Mesenchymal stem cell (in vitro differentiated cells and primary cell): Measurements from ENCODE around the gene ACSM4.
"Not testable (repeated sequence)": the region's sequence is repeated elsewhere in the genome, so short reads cannot be mapped to it uniquely, and the experiment has no call there.

Source experiments
- DNase-seq: peaks from one replicate; pipeline ENCODE4 v3.0.0-alpha.2; 2013
- H2AFZ ChIP-seq: one replicate; pipeline ENCODE4 v1.6.1; 2013; ENCODE audit warnings: low read depth, mild to moderate bottlenecking, control low read depth, inconsistent platforms, low read length, moderate library complexity
- H2AK5ac ChIP-seq: 2 replicates; pipeline ENCODE4 v1.6.1; 2013; ENCODE audit warnings: low read length, moderate library complexity, mild to moderate bottlenecking, inconsistent platforms; ENCODE audit not compliant: severe bottlenecking
- H2BK120ac ChIP-seq: one replicate; pipeline ENCODE4 v1.6.1; 2013; ENCODE audit warnings: low read depth, mild to moderate bottlenecking, inconsistent platforms, low read length, moderate library complexity
- H2BK12ac ChIP-seq, 2 experiments: one replicate each; pipeline ENCODE4 v1.6.1; 2013; ENCODE audit warnings: inconsistent platforms in 2 of 2, low read length in 2 of 2, mild to moderate bottlenecking in 2 of 2, moderate library complexity in 2 of 2, control low read depth in 1 of 2
- H2BK15ac ChIP-seq: one replicate; pipeline ENCODE4 v1.6.1; 2013; ENCODE audit warnings: mild to moderate bottlenecking, low read depth, inconsistent platforms; ENCODE audit not compliant: poor library complexity, severe bottlenecking
- H2BK5ac ChIP-seq: 2 replicates; pipeline ENCODE4 v1.6.1; 2013; ENCODE audit warnings: low read depth, mild to moderate bottlenecking, low read length, control low read depth, inconsistent platforms; ENCODE audit not compliant: poor library complexity, severe bottlenecking
- H3K14ac ChIP-seq, 2 experiments: one replicate each; pipeline ENCODE4 v1.6.1; 2013; ENCODE audit warnings: inconsistent platforms in 2 of 2, low read length in 2 of 2, control low read depth in 1 of 2, mild to moderate bottlenecking in 1 of 2, moderate library complexity in 1 of 2
- H3K18ac ChIP-seq, 2 experiments: one replicate each; pipeline ENCODE4 v1.6.1; 2013; ENCODE audit warnings: inconsistent platforms in 2 of 2, low read length in 2 of 2, control low read depth in 1 of 2, low read depth in 1 of 2, mild to moderate bottlenecking in 1 of 2
- H3K23ac ChIP-seq, 2 experiments: one replicate each; pipeline ENCODE4 v1.6.1; 2013; ENCODE audit warnings: inconsistent platforms in 2 of 2, low read length in 2 of 2, mild to moderate bottlenecking in 2 of 2, moderate library complexity in 2 of 2, control low read depth in 1 of 2
- H3K27ac ChIP-seq: 2 replicates; pipeline ENCODE4 v1.5.1; 2013; ENCODE audit warnings: mild to moderate bottlenecking, moderate library complexity, low read length, control low read depth, inconsistent platforms; ENCODE audit not compliant: poor library complexity, severe bottlenecking
- H3K27me3 ChIP-seq, 2 experiments: 2 replicates each; pipeline versions ENCODE4 v1.6.1 to v1.7.0; 2013; ENCODE audit warnings: low read length in 2 of 2, mild to moderate bottlenecking in 2 of 2, moderate library complexity in 2 of 2, control low read depth in 1 of 2, inconsistent platforms in 1 of 2; ENCODE audit not compliant: control insufficient read depth in 1 of 2, insufficient read depth in 1 of 2
- H3K36me3 ChIP-seq, 2 experiments: 2 replicates each; pipeline versions ENCODE4 v1.6.1 to v1.7.0; 2013; ENCODE audit warnings: low read length in 2 of 2, control low read depth in 1 of 2, inconsistent platforms in 1 of 2, low read depth in 1 of 2, mild to moderate bottlenecking in 1 of 2; ENCODE audit not compliant: insufficient read depth in 2 of 2, control insufficient read depth in 1 of 2
- H3K4ac ChIP-seq, 2 experiments: one replicate each; pipeline ENCODE4 v1.6.1; 2013; ENCODE audit warnings: inconsistent platforms in 2 of 2, low read length in 2 of 2, mild to moderate bottlenecking in 2 of 2, moderate library complexity in 2 of 2, control low read depth in 1 of 2, low read depth in 1 of 2
- H3K4me1 ChIP-seq: 2 replicates; pipeline ENCODE4 v1.6.1; 2013; ENCODE audit warnings: low read depth, low read length, control low read depth; ENCODE audit not compliant: control insufficient read depth, insufficient read depth
- H3K4me2 ChIP-seq: 2 replicates; pipeline ENCODE4 v1.6.1; 2013; ENCODE audit warnings: low read length, mild to moderate bottlenecking, inconsistent platforms; ENCODE audit not compliant: poor library complexity, severe bottlenecking
- H3K4me3 ChIP-seq, 2 experiments: 2 replicates each; pipeline versions ENCODE4 v1.5.1 to v1.7.0; 2013; ENCODE audit warnings: low read length in 2 of 2, mild to moderate bottlenecking in 2 of 2, control low read depth in 1 of 2, low read depth in 1 of 2; ENCODE audit not compliant: insufficient read depth in 1 of 2
- H3K79me1 ChIP-seq: replicated peaks from 2 replicates; pipeline ENCODE4 v1.6.1; 2013; ENCODE audit warnings: mild to moderate bottlenecking, control low read depth, low read length, inconsistent platforms; ENCODE audit not compliant: poor library complexity, severe bottlenecking
- H3K9ac ChIP-seq: 2 replicates; pipeline ENCODE4 v1.7.0; 2013; ENCODE audit warnings: mild to moderate bottlenecking, low read length, moderate library complexity
- H3K9me3 ChIP-seq: 2 replicates; pipeline ENCODE4 v1.7.0; 2013; ENCODE audit warnings: mild to moderate bottlenecking, low read length; ENCODE audit not compliant: control insufficient read depth
- H4K8ac ChIP-seq: one replicate; pipeline ENCODE4 v1.6.1; 2013; ENCODE audit warnings: inconsistent platforms, mild to moderate bottlenecking, low read length, moderate library complexity
- H4K91ac ChIP-seq: one replicate; pipeline ENCODE4 v1.6.1; 2013; ENCODE audit warnings: mild to moderate bottlenecking, low read length, inconsistent platforms
- WGBS: methylation state at CpG from one replicate; pipeline ENCODE4 v1.1.7; 2013; ENCODE audit warnings: mixed read lengths; 5-methylcytosine and 5-hydroxymethylcytosine counted together

Gene ACSM4

DNA sequence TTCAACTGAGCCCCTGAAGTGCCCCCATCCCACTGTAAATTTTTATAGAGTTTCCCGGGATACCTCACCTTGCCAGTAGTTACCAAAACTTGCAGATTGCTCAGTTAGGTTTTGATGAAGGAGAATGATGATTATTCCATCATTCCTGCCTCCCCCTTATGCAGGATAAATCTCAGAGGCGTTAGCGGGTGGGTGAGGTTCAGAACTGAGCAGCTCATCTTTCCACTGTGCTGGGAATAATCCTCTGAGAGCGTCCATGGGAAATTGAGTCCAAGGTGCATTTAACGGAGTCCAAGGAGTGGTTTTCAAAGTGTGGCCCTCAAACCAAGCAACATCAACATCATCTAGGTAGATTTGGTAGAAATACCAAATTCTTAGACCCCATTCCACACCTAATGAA is 18.7 kb downstream of the ACSM4 start:
- Histone ChIP-seq H3K14ac (no peak overlapping the region), H2BK15ac (no peak overlapping the region), H3K36me3 (no peaks in the 10 kb centered on the region), H2AFZ (no peak overlapping the region), H3K4me2 (no peak overlapping the region), H4K91ac (no peak overlapping the region), H3K9ac (no peak overlapping the region), H3K27ac (no peak overlapping the region), H2AK5ac (no peak overlapping the region), H3K27me3 (no peaks in the 10 kb centered on the region), H3K4ac (no peak overlapping the region), H3K4me3 (no peak overlapping the region), H3K18ac (no peak overlapping the region), H3K23ac (no peak overlapping the region), H3K79me1 (no peaks in the 10 kb centered on the region), H2BK5ac (no peak overlapping the region), H2BK120ac (no peak overlapping the region), H3K9me3 (no peaks in the 10 kb centered on the region), H2BK12ac (no peak overlapping the region), H3K4me1 (no peaks in the 10 kb centered on the region), H4K8ac (no peak overlapping the region)
- 87% methylated on average over 5 of the region's 5 CpGs for WGBS
- DNase-seq: no peak

DNA sequence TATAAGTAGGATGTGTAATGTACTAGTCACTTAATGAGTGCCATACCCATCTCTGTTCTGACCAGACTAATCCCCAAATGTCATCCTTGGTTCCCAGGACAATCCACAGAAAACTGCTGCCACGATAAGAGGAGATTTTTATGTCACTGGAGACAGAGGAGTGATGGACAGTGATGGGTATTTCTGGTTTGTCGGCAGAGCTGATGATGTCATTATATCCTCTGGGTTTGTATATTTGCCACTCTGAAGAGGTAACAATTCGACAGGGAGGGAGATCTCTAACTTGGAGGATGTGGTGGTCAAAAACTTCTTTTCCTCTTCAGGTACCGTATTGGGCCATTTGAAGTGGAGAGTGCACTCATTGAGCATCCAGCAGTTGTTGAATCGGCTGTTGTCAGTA is 20.3 kb downstream of the ACSM4 start:
- Histone ChIP-seq H2AFZ (no peak overlapping the region), H3K36me3 (no peaks in the 10 kb centered on the region), H4K91ac (no peak overlapping the region), H3K4me1 (no peaks in the 10 kb centered on the region), H2BK120ac (no peak overlapping the region), H3K79me1 (no peaks in the 10 kb centered on the region), H3K23ac (no peak overlapping the region), H3K27ac (no peak overlapping the region), H2AK5ac (no peak overlapping the region), H3K9ac (no peak overlapping the region), H4K8ac (no peak overlapping the region), H3K4me2 (no peak overlapping the region), H2BK5ac (no peak overlapping the region), H3K9me3 (no peaks in the 10 kb centered on the region), H3K27me3 (no peaks in the 10 kb centered on the region), H2BK15ac (no peak overlapping the region), H3K4me3 (no peak overlapping the region), H3K4ac (no peak overlapping the region), H2BK12ac (no peak overlapping the region), H3K14ac (no peak overlapping the region), H3K18ac (no peak overlapping the region)
- no peak for DNase-seq
- WGBS: 75% methylated on average over 5 of the region's 5 CpGs

DNA sequence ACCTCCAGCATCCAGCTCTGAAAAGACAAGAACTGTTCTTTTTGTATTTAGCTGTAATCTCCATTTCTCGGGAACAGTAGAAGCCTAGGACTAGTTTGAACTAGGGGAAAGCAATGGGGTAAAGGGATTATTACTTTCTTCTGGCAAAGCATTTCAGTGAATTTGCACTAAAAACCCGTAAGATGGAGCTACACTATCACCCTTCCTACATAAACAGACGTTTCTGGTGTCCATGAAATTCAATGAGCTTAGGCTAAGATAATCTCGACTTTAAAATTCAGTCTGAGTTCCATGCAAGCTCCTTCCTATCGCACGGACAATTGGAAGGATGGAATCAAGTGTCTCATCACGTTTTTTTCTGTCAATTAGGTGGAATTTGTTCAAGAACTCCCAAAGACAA is 24.0 kb downstream of the ACSM4 start:
- H3K27ac ChIP-seq: no peak overlapping the region
- no peak overlapping the region for H3K14ac ChIP-seq
- no peaks in the 10 kb centered on the region for H3K79me1 ChIP-seq
- no peak overlapping the region for H4K8ac ChIP-seq
- H3K27me3 ChIP-seq: no peaks in the 10 kb centered on the region
- no peak overlapping the region for H3K4me2 ChIP-seq
- no peaks in the 10 kb centered on the region for H3K4me1 ChIP-seq
- H3K9ac ChIP-seq: no peak overlapping the region
- H3K4me3 ChIP-seq: no peak overlapping the region
- no peak overlapping the region for H3K23ac ChIP-seq
- H2BK5ac ChIP-seq: no peak overlapping the region
- H4K91ac ChIP-seq: no peak overlapping the region
- no peak overlapping the region for H3K18ac ChIP-seq
- H3K9me3 ChIP-seq: no peaks in the 10 kb centered on the region
- no peak for DNase-seq
- H2AK5ac ChIP-seq: no peak overlapping the region
- H3K36me3 ChIP-seq: no peaks in the 10 kb centered on the region
- 64% methylated on average over 6 of the region's 7 CpGs for WGBS
- no peak overlapping the region for H2BK120ac ChIP-seq
- H2BK12ac ChIP-seq: no peak overlapping the region
- no peak overlapping the region for H3K4ac ChIP-seq
- no peak overlapping the region for H2AFZ ChIP-seq
- H2BK15ac ChIP-seq: no peak overlapping the region

DNA sequence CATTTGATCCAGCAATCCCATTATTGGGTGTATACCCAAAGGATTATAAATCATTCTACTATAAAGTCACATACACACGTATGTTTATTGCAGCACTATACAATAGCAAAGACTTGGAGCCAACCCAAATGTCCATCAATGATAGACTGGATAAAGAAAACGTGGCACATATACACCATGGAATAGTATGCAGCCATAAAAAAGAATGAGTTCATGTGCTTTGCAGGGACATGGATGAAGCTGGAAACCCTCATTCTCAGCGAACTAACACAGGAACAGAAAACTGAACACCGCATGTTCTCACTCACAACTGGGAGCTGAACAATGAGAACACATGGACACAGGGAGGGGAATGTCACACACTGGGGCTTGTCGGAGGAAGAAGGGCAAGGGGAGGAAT is 33.9 kb downstream of the ACSM4 start:
- WGBS: 84% methylated on average over 5 of the region's 5 CpGs
- not testable (repeated sequence) for H2AK5ac ChIP-seq

More for the DNA sequence above, 33.9 kb downstream of the ACSM4 start:
- not testable (repeated sequence) for H3K4me1 ChIP-seq, H4K8ac ChIP-seq, DNase-seq, H3K18ac ChIP-seq, H3K4me3 ChIP-seq, H2AFZ ChIP-seq, H3K79me1 ChIP-seq, H3K4me2 ChIP-seq, H3K4ac ChIP-seq, H2BK12ac ChIP-seq, H3K36me3 ChIP-seq, H3K14ac ChIP-seq, H3K9me3 ChIP-seq, H2BK5ac ChIP-seq, H3K27ac ChIP-seq, H2BK120ac ChIP-seq, H4K91ac ChIP-seq, H3K23ac ChIP-seq, H3K9ac ChIP-seq, H2BK15ac ChIP-seq, H3K27me3 ChIP-seq
